Measurements from ENCODE around the gene ATL2.

The ATL2 gene

DNA sequence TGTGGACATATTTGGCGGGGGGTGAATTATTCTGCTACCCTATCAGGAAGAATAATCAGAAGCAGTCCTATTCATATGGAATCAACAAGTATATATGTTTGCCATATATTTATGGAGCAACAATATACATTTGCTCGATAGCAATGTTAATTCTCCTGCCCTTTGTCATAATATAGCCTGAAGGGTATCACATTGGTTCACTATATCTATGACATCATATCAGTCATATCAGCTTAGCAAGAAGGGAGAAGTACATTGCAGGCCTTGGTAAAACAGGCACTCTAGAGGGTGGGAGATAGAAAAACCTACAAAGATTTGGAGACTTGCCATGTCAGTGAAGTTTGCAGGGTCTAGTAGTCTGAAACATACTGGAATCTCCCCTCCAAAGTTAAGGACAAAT is 128.4 kb downstream of the ATL2 start:
- no peak for DNase-seq (ENCODE audit: low spot score)

- DNase-seq (ENCODE audit: low spot score) = no peak
Measured at GRCh38 chr2:38248255-38248654, 128.8 kb downstream of the ATL2 start.

- DNase-seq (ENCODE audit: low spot score) = no peak
Measured at GRCh38 chr2:38246105-38246504, 131.0 kb downstream of the ATL2 start.

- no peak for DNase-seq (ENCODE audit: low spot score)
Measured at GRCh38 chr2:38245114-38245641, 131.9 kb downstream of the ATL2 start.

- DNase-seq (ENCODE audit: low spot score) = no peak
Measured at GRCh38 chr2:38244301-38244700, 132.8 kb downstream of the ATL2 start.
